ENCODE results near the gene DENND1A. TPM values are rescaled to one million over a fixed set of nuclear protein-coding genes. Genes with fewer than 3 reads are reported as not detected.

DENND1A gene
- total RNA-seq, 2 donors from 2014 or later = 18.9 to 26.8 TPM

DNA sequence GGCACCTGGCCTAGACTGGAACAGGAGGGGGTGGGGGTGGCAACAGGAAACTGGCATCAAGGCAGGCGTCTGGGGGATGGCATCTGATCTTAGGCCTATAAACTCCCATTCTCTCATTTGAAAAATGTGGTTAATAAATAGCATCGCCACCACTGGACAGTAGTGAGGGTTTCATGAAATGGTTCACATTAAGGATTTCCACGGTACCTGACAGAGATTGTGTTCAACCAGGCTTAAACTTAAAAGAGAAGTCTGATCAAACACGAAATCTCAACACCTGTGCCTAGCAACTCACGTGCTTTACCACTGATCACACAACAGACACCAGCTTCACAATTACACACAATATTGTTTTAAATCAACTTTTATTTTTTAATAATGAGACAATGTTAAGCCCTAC lies 3.0 kb downstream of the DENND1A start:
- WGBS = 91% methylated on average over 5 of the region's 5 CpGs
- TF ChIP-seq POLR2A (IDR thresholded peaks at IDR 0.05) = no peak
- no peak for TF ChIP-seq POLR2AphosphoS5 (IDR thresholded peaks at IDR 0.05)
- TF ChIP-seq, protein P1, sequence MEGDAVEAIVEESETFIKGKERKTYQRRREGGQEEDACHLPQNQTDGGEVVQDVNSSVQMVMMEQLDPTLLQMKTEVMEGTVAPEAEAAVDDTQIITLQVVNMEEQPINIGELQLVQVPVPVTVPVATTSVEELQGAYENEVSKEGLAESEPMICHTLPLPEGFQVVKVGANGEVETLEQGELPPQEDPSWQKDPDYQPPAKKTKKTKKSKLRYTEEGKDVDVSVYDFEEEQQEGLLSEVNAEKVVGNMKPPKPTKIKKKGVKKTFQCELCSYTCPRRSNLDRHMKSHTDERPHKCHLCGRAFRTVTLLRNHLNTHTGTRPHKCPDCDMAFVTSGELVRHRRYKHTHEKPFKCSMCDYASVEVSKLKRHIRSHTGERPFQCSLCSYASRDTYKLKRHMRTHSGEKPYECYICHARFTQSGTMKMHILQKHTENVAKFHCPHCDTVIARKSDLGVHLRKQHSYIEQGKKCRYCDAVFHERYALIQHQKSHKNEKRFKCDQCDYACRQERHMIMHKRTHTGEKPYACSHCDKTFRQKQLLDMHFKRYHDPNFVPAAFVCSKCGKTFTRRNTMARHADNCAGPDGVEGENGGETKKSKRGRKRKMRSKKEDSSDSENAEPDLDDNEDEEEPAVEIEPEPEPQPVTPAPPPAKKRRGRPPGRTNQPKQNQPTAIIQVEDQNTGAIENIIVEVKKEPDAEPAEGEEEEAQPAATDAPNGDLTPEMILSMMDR (IDR thresholded peaks at IDR 0.05) = no peak
- no peaks in the 10 kb centered on the region for H3K27me3 ChIP-seq (replicated peaks; ENCODE audit: insufficient read depth)
- no peak overlapping the region for H3K4me3 ChIP-seq
- H3K36me3 ChIP-seq = no peaks in the 10 kb centered on the region
- H3K27ac ChIP-seq = no peak overlapping the region
- intact Hi-C loops (cut with DNase I) = no loop called here
- no peaks in the 10 kb centered on the region for H3K9me3 ChIP-seq
- no peak for DNase-seq (ENCODE audit: low spot score)
- H3K4me1 ChIP-seq (replicated peaks) = peaks cover 6% of the 10 kb centered on the region

DNA sequence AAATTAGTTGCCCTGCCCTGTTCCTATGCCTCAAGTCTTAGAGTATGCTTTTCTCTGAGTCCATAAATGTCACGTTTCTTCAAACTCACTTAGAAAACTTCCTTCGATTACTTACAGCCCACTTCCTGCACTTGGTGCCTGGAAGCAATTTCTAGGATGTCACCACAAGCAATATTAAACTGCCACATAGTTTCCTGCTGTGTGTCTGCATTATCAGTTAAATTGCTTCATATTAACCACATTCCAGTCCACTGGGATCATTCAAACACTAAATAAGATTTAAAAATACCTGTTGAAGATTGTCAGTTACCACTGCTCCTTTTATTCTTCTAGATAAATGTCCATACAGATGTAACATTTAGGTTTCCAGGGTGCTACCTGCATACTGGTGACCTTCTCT lies 4.1 kb downstream of the DENND1A start:
- no peak overlapping the region for H3K27ac ChIP-seq
- no peak overlapping the region for H3K4me3 ChIP-seq
- intact Hi-C loops (cut with DNase I) = no loop called here
- no peak for DNase-seq (ENCODE audit: low spot score)
- 68% methylated on average over 2 of the region's 2 CpGs for WGBS
- no peak for TF ChIP-seq POLR2A (IDR thresholded peaks at IDR 0.05)
- TF ChIP-seq, protein P1 (IDR thresholded peaks at IDR 0.05) = no peak
- no peak for TF ChIP-seq POLR2AphosphoS5 (IDR thresholded peaks at IDR 0.05)
- H3K9me3 ChIP-seq = no peaks in the 10 kb centered on the region
- no peaks in the 10 kb centered on the region for H3K27me3 ChIP-seq (replicated peaks; ENCODE audit: insufficient read depth)
- peaks cover 6% of the 10 kb centered on the region for H3K4me1 ChIP-seq (replicated peaks)
- no peaks in the 10 kb centered on the region for H3K36me3 ChIP-seq

DNA sequence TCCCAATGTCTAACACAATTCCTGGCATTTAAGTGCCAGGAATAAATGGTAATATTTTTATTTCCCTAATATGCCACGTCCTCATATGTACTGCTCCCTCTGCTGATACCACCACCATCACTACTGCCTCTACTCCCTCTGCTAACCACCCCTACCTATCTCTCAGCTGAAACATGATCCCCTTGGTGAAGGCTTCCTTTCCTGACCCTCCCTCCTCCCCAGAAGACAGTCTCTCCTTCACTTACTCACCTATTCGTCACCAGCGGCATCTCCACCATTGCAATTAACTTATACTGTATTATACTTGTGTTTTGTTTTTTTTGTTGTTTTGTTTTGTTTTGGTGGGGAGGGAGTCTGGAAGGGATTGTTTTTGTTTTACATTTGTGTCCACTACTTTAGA lies 4.8 kb downstream of the DENND1A start:
- 90% methylated on average over 3 of the region's 3 CpGs for WGBS
- H3K9me3 ChIP-seq = no peaks in the 10 kb centered on the region
- TF ChIP-seq POLR2AphosphoS5 (IDR thresholded peaks at IDR 0.05) (no peak), POLR2A (IDR thresholded peaks at IDR 0.05) (no peak)
- TF ChIP-seq, protein P1 (IDR thresholded peaks at IDR 0.05) = no peak
- peaks cover 6% of the 10 kb centered on the region for H3K4me1 ChIP-seq (replicated peaks)
- no peaks in the 10 kb centered on the region for H3K36me3 ChIP-seq
- no peak for DNase-seq (ENCODE audit: low spot score)
- intact Hi-C loops (cut with DNase I) = no loop called here
- no peaks in the 10 kb centered on the region for H3K27me3 ChIP-seq (replicated peaks; ENCODE audit: insufficient read depth)
- H3K4me3 ChIP-seq = no peak overlapping the region
- no peak overlapping the region for H3K27ac ChIP-seq

DNA sequence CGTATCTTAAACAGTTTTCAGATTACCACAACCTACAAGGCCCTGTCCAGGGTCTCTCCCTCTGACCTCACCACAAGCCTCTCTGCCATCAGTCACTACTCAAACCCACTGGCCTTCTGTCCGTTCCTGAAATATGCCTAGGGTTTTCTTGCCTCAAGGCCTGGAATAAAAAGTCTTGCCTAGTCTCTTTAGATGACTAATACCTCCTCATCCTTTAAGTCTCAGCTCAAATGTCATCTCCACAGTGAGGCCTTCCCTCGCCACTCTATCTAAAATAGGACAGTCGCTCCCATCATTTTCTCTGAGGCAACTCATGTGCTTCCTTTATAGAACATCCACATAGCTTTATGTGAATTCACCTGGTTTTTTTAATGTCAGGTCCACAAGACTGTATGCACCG lies 5.2 kb downstream of the DENND1A start:
- H3K27ac ChIP-seq = no peak overlapping the region
- intact Hi-C loops (cut with DNase I) = no loop called here
- WGBS = 92% methylated on average over 5 of the region's 5 CpGs
- no peak for DNase-seq (ENCODE audit: low spot score)
- H3K9me3 ChIP-seq = no peaks in the 10 kb centered on the region
- no peak overlapping the region for H3K4me3 ChIP-seq
- H3K27me3 ChIP-seq (replicated peaks; ENCODE audit: insufficient read depth) = no peaks in the 10 kb centered on the region
- no peaks in the 10 kb centered on the region for H3K36me3 ChIP-seq
- TF ChIP-seq, protein P1 (IDR thresholded peaks at IDR 0.05) = no peak
- TF ChIP-seq POLR2A (IDR thresholded peaks at IDR 0.05) (no peak), POLR2AphosphoS5 (IDR thresholded peaks at IDR 0.05) (no peak)
- peaks cover 6% of the 10 kb centered on the region for H3K4me1 ChIP-seq (replicated peaks)

DNA sequence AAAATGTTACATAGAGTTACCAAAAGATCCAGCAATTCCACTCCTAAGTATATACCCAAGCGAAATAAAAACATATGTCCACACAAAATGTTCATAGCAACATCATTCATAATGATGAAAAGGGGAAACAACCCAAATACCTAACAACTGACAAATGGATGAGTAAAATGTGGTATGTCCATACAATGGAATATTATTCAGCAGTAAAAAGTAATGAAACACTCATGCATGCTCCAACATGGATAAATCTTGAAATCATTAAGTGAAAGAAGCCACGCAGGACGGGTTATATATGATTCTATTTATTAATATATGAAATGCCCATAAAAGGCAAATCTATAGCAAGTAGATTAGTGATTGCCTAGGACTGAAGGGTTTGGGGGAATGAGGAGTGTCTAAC lies 6.0 kb downstream of the DENND1A start:
- H3K27ac ChIP-seq = no peak overlapping the region
- no peak overlapping the region for H3K4me3 ChIP-seq
- H3K4me1 ChIP-seq (replicated peaks) = peaks cover 6% of the 10 kb centered on the region
- 96% methylated on average over 3 of the region's 3 CpGs for WGBS
- no peak for DNase-seq (ENCODE audit: low spot score)
- no peaks in the 10 kb centered on the region for H3K36me3 ChIP-seq
- no peaks in the 10 kb centered on the region for H3K9me3 ChIP-seq
- TF ChIP-seq, protein P1 (IDR thresholded peaks at IDR 0.05) = no peak
- no peak for TF ChIP-seq POLR2A (IDR thresholded peaks at IDR 0.05)
- no peak for TF ChIP-seq POLR2AphosphoS5 (IDR thresholded peaks at IDR 0.05)
- H3K27me3 ChIP-seq (replicated peaks; ENCODE audit: insufficient read depth) = no peaks in the 10 kb centered on the region
- intact Hi-C loops (cut with DNase I) = no loop called here
